Measurements from ENCODE around the gene MBD5. TPM values are rescaled to one million over a fixed set of nuclear protein-coding genes. Genes with fewer than 3 reads are reported as not detected.

MBD5 gene
- total and polyA plus RNA-seq, 4 donors: 5.7 to 140 (median 21.2) TPM

DNA sequence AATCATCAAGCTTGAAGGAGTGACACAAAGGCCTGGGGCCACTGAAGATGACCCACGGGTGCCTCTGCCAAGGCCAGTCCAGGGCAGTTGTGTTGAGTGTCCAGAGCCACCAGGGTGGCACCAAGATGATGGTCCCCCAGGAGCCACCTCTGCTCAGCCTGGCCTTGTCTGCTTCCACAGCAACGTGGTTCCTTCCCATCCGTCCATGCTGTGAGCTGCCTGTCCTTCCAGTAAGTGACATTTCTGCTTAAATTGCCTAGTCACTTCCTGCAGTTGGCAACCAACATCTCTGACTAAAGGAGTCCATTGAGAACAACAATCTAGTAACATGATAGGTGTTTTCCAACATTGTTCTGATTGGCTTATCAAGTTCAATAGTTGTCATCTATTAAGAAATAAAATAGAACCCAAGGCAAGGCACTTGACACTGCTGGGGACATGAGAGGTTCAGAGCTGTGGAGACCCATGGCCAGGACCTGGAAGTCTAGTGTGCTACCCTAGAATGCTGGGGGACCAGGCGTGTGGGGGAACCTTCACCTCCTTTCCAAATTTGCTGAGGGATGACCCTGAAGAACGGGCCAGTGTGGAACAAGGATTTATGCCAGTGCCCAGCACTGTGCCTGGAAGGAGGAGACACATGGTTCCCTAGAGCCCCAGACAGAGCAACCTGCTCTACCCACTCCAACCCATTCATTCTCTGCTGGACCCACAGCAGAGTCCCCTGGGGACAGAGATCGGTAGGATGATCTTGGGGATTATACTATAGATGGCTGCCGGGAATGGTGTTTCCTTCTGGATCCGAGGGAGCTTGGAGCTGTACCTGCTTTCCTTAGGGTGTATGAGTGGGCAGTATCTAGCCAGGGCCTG is 524.7 kb downstream of the MBD5 start:
- ATAC-seq (ENCODE audit: insufficient read depth, low FRiP score): no peak
- 68 to 79% methylated on average over 8 of the region's 8 CpGs for WGBS, 2 donors
- no peak for DNase-seq
- Histone ChIP-seq H3K9me3 (ENCODE audit: control insufficient read depth in 4 of 4, insufficient read depth in 3 of 4, low read length in 3 of 4) (no peaks in the 10 kb centered on the region), H3K27ac (ENCODE audit: low read depth in 1 of 2, low read length in 1 of 2) (no peak overlapping the region), H3K9ac (ENCODE audit: insufficient read depth in 1 of 2, low read length in 2 of 2) (no peak overlapping the region), H3K4me3 (no peak overlapping the region), H3K27me3 (ENCODE audit: control insufficient read depth in 3 of 3, insufficient read depth in 3 of 3, low read length in 2 of 3) (no peaks in the 10 kb centered on the region), H3K4me1 (ENCODE audit: control insufficient read depth in 5 of 5, insufficient read depth in 5 of 5, low read length in 5 of 5) (peaks cover 0 to 7% (median 0%) of the 10 kb centered on the region in 5 donors), H3K36me3 (ENCODE audit: control insufficient read depth in 4 of 4, insufficient read depth in 4 of 4, low read length in 4 of 4) (no peaks in the 10 kb centered on the region)
- no peak for TF ChIP-seq CTCF (IDR thresholded peaks at IDR 0.05; ENCODE audit: control extremely low read depth, extremely low read depth)

DNA sequence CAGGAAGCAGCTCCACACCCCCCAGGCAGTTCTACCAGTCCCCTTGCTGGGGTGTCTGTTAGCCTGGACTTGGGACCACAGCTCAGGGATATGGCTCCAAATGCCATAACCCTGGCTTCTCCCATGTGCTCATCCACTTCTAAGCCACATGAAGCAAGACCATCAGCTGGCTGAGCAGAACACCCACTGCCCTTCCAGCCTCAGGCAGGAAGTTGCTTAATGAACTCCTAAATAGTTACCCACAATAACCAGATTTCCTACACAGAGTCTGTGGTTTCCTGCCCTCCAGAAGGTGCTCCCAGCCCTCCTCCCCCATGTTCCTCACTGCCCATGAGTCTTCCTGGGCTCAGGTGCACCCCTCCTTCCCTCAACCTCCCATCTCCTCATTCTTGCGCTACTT is 525.4 kb downstream of the MBD5 start:
- 30 to 77% methylated on average over 1 of the region's 1 CpG for WGBS, 2 donors

GRCh38 chr2:148548716-148549400 is 528.0 kb downstream of the MBD5 start:
- no peak for TF ChIP-seq CTCF (IDR thresholded peaks at IDR 0.05; ENCODE audit: control extremely low read depth, extremely low read depth)
- no peaks in the 10 kb centered on the region for H3K27me3 ChIP-seq (ENCODE audit: control insufficient read depth in 3 of 3, insufficient read depth in 3 of 3, low read length in 2 of 3)
- H3K4me3 ChIP-seq: no peak overlapping the region
- ATAC-seq (ENCODE audit: insufficient read depth, low FRiP score) (no peak), DNase-seq (peak; percentile 77 to 95 (median 92))
- no peak overlapping the region for H3K27ac ChIP-seq (ENCODE audit: low read depth in 1 of 2, low read length in 1 of 2)
- H3K36me3 ChIP-seq (ENCODE audit: control insufficient read depth in 4 of 4, insufficient read depth in 4 of 4, low read length in 4 of 4): no peaks in the 10 kb centered on the region
- H3K9ac ChIP-seq (ENCODE audit: insufficient read depth in 1 of 2, low read length in 2 of 2): no peak overlapping the region
- WGBS, 2 donors: 88 to 89% methylated on average over 7 of the region's 7 CpGs
- H3K4me1 ChIP-seq (ENCODE audit: control insufficient read depth in 5 of 5, insufficient read depth in 5 of 5, low read length in 5 of 5): peaks cover 0 to 21% (median 5%) of the 10 kb centered on the region in 5 donors
- peaks cover 0 to 2% (median 0%) of the 10 kb centered on the region in 4 donors for H3K9me3 ChIP-seq (ENCODE audit: control insufficient read depth in 4 of 4, insufficient read depth in 3 of 4, low read length in 3 of 4)

More for the DNA sequence above, 525.4 kb downstream of the MBD5 start:
- no peak overlapping the region for H3K27ac ChIP-seq (ENCODE audit: low read depth in 1 of 2, low read length in 1 of 2)
- DNase-seq (no peak), ATAC-seq (ENCODE audit: insufficient read depth, low FRiP score) (no peak)
- no peak overlapping the region for H3K4me3 ChIP-seq
- no peak overlapping the region for H3K9ac ChIP-seq (ENCODE audit: insufficient read depth in 1 of 2, low read length in 2 of 2)
- H3K36me3 ChIP-seq (ENCODE audit: control insufficient read depth in 4 of 4, insufficient read depth in 4 of 4, low read length in 4 of 4): no peaks in the 10 kb centered on the region
- peaks cover 0 to 7% (median 0%) of the 10 kb centered on the region in 5 donors for H3K4me1 ChIP-seq (ENCODE audit: control insufficient read depth in 5 of 5, insufficient read depth in 5 of 5, low read length in 5 of 5)
- H3K9me3 ChIP-seq (ENCODE audit: control insufficient read depth in 4 of 4, insufficient read depth in 3 of 4, low read length in 3 of 4): no peaks in the 10 kb centered on the region
- no peak for TF ChIP-seq CTCF (IDR thresholded peaks at IDR 0.05; ENCODE audit: control extremely low read depth, extremely low read depth)
- H3K27me3 ChIP-seq (ENCODE audit: control insufficient read depth in 3 of 3, insufficient read depth in 3 of 3, low read length in 2 of 3): no peaks in the 10 kb centered on the region
